ENCODE results near the gene SEZ6L.

The SEZ6L gene

GRCh38 chr22:26182723-26183122 lies 13.5 kb downstream of the SEZ6L start:
- no peak for DNase-seq

GRCh38 chr22:26185190-26185589 lies 15.9 kb downstream of the SEZ6L start:
- no peak for DNase-seq

- DNase-seq = no peak
Observed at GRCh38 chr22:26188341-26188740, 19.1 kb downstream of the SEZ6L start.

- no peak for DNase-seq
Observed at GRCh38 chr22:26194313-26194712, 25.1 kb downstream of the SEZ6L start.

GRCh38 chr22:26194877-26195276 lies 25.6 kb downstream of the SEZ6L start:
- no peak for DNase-seq

GRCh38 chr22:26196657-26197056 lies 27.4 kb downstream of the SEZ6L start:
- no peak for DNase-seq

- no peak for DNase-seq
Observed at GRCh38 chr22:26197425-26197824, 28.2 kb downstream of the SEZ6L start.

- no peak for DNase-seq
Observed at GRCh38 chr22:26199665-26200064, 30.4 kb downstream of the SEZ6L start.

GRCh38 chr22:26202280-26202924 lies 33.1 kb downstream of the SEZ6L start:
- DNase-seq = no peak

GRCh38 chr22:26205494-26205893 lies 36.2 kb downstream of the SEZ6L start:
- no peak for DNase-seq

GRCh38 chr22:26210334-26210733 lies 41.1 kb downstream of the SEZ6L start:
- DNase-seq = no peak

GRCh38 chr22:26213826-26214225 lies 44.6 kb downstream of the SEZ6L start:
- DNase-seq = no peak

GRCh38 chr22:26214466-26214865 lies 45.2 kb downstream of the SEZ6L start:
- no peak for DNase-seq

GRCh38 chr22:26215736-26216135 lies 46.5 kb downstream of the SEZ6L start:
- DNase-seq = no peak

GRCh38 chr22:26225207-26225606 lies 55.9 kb downstream of the SEZ6L start:
- DNase-seq = no peak

GRCh38 chr22:26226538-26227297 lies 57.5 kb downstream of the SEZ6L start:
- DNase-seq = no peak

GRCh38 chr22:26229910-26230309 lies 60.6 kb downstream of the SEZ6L start:
- DNase-seq = no peak

GRCh38 chr22:26234296-26234695 lies 65.0 kb downstream of the SEZ6L start:
- DNase-seq = no peak

- DNase-seq = no peak
Observed at GRCh38 chr22:26235792-26236487, 66.7 kb downstream of the SEZ6L start.

- DNase-seq = no peak
Observed at GRCh38 chr22:26236991-26237390, 67.7 kb downstream of the SEZ6L start.

GRCh38 chr22:26238596-26238995 lies 69.3 kb downstream of the SEZ6L start:
- DNase-seq = no peak

GRCh38 chr22:26239581-26239980 lies 70.3 kb downstream of the SEZ6L start:
- DNase-seq = no peak

- no peak for DNase-seq
Observed at GRCh38 chr22:26241361-26241760, 72.1 kb downstream of the SEZ6L start.

GRCh38 chr22:26245001-26245400 lies 75.7 kb downstream of the SEZ6L start:
- no peak for DNase-seq
